HepG2 (cell line): Measurements from ENCODE around the gene CACNB4. TPM values are rescaled to one million over a fixed set of nuclear protein-coding genes. Genes with fewer than 3 reads are reported as not detected.
A peak's percentile ranks its signal among the peaks of the same experiment; 100 is the strongest.

Experiments
- AGO1 ChIP-seq: fragments of 200-400 bp; formaldehyde crosslinking; IDR thresholded peaks from 2 replicates; pipeline ENCODE4 v1.6.1; 2017; ENCODE audit warnings: mild to moderate bottlenecking, low read depth, low read length, moderate library complexity; ENCODE audit not compliant: poor library complexity, severe bottlenecking
- CREM ChIP-seq, 2 experiments: sonication (generic) in 1 of 2; formaldehyde crosslinking in 1 of 2; IDR thresholded peaks; 2 replicates each; pipeline versions ENCODE4 v1.4.0 to v1.6.1; 2016 to 2020; ENCODE audit warnings: antibody characterized with exemption in 1 of 2, mild to moderate bottlenecking in 1 of 2, missing genetic modification reagents in 1 of 2
- FOSL2 ChIP-seq: sonication (generic); formaldehyde crosslinking; IDR thresholded peaks from 2 replicates; pipeline ENCODE4 v1.4.0; 2020; ENCODE audit warnings: missing genetic modification reagents
- FOXC1 ChIP-seq: sonication (generic); formaldehyde crosslinking; IDR thresholded peaks from 2 replicates; pipeline ENCODE4 v1.8.0; 2022; ENCODE audit warnings: mild to moderate bottlenecking, missing genetic modification reagents, borderline replicate concordance
- FOXM1 ChIP-seq: sonication (generic); formaldehyde crosslinking; IDR thresholded peaks from 2 replicates; pipeline ENCODE4 v1.5.0; 2020; ENCODE audit warnings: missing genetic modification reagents
- GATA4 ChIP-seq: sonication (generic); IDR thresholded peaks from 2 replicates; pipeline ENCODE4 v1.6.1; 2016; ENCODE audit warnings: antibody characterized with exemption, low read depth, borderline replicate concordance
- NFIB ChIP-seq: sonication (generic); formaldehyde crosslinking; IDR thresholded peaks from 2 replicates; pipeline ENCODE4 v1.9.0; 2021; ENCODE audit warnings: missing genetic modification reagents, mild to moderate bottlenecking, borderline replicate concordance
- REL ChIP-seq: sonication (generic); formaldehyde crosslinking; conservative IDR thresholded peaks from 2 replicates; pipeline ENCODE4 v1.8.0; 2022; ENCODE audit warnings: mild to moderate bottlenecking, missing genetic modification reagents, moderate library complexity
- SETDB1 ChIP-seq: sonication (generic); formaldehyde crosslinking; IDR thresholded peaks from 2 replicates; pipeline ENCODE4 v1.5.1; 2020; ENCODE audit warnings: missing genetic modification reagents, mild to moderate bottlenecking, borderline replicate concordance
- TEF ChIP-seq: sonication (generic); formaldehyde crosslinking; IDR thresholded peaks from 2 replicates; pipeline ENCODE4 v1.5.0; 2020; ENCODE audit warnings: missing genetic modification reagents
- ZFP36 ChIP-seq: fragments of 150-350 bp; IDR thresholded peaks from 2 replicates; pipeline ENCODE4 v1.6.1; 2018; ENCODE audit warnings: borderline replicate concordance, low read length, low read depth; ENCODE audit not compliant: partially characterized antibody
- ZNF274 ChIP-seq: sonication (generic); formaldehyde crosslinking; IDR thresholded peaks from 2 replicates; pipeline ENCODE4 v1.5.1; 2020; ENCODE audit warnings: mild to moderate bottlenecking, missing genetic modification reagents
- ZNF30 ChIP-seq: sonication (generic); formaldehyde crosslinking; IDR thresholded peaks from 2 replicates; pipeline ENCODE4 v1.5.0; 2020; ENCODE audit warnings: mild to moderate bottlenecking, missing genetic modification reagents
- ZNF790 ChIP-seq: sonication (generic); formaldehyde crosslinking; IDR thresholded peaks from 2 replicates; pipeline ENCODE4 v1.8.0; 2022; ENCODE audit warnings: missing genetic modification reagents, mild to moderate bottlenecking, borderline replicate concordance
- ZNF816 ChIP-seq: sonication (generic); formaldehyde crosslinking; IDR thresholded peaks from 2 replicates; pipeline ENCODE4 v1.8.0; 2022; ENCODE audit warnings: missing genetic modification reagents, mild to moderate bottlenecking, borderline replicate concordance
- polyA plus RNA-seq, 8 experiments: library from polyadenylated mRNA; depleted of rRNA in 3 of 8; stranded (reverse) in 7 of 8; unstranded in 1 of 8; fragments of >200 nt; fragmentation: Illumina TruSeq in 4 of 8; extraction: Trizol in 4 of 8; gene quantifications; 2 replicates each; pipeline versions ENCODE4 v1.2.1 to v1.2.3, GENCODE V29; 2011 to 2016; ENCODE audit warnings: low read depth in 4 of 8, missing spikeins in 1 of 8, mixed read lengths in 1 of 8; ENCODE audit not compliant: insufficient read depth in 1 of 8
- total RNA-seq, 5 experiments: library from RNA; depleted of rRNA; stranded (reverse); fragments of >200 nt; fragmentation: Illumina TruSeq; extraction: Trizol; gene quantifications; 2 replicates each; pipeline ENCODE4 v1.2.3, GENCODE V29; 2016; ENCODE audit warnings: low read depth in 1 of 5
- TF ChIP-seq, protein P1 (sequence below): sonication (generic); formaldehyde crosslinking; conservative IDR thresholded peaks from 2 replicates; pipeline ENCODE4 v1.8.0; 2022; ENCODE audit warnings: low read depth, missing genetic modification reagents
- TF ChIP-seq, protein P2 (sequence below): sonication (generic); formaldehyde crosslinking; IDR thresholded peaks from 2 replicates; pipeline ENCODE4 v1.5.1; 2020; ENCODE audit warnings: missing genetic modification reagents, mild to moderate bottlenecking, borderline replicate concordance
- TF ChIP-seq, protein P3 (sequence below): sonication (generic); formaldehyde crosslinking; IDR thresholded peaks from 2 replicates; pipeline ENCODE4 v1.9.0; 2021; ENCODE audit warnings: missing genetic modification reagents, borderline replicate concordance
- TF ChIP-seq, protein P4 (sequence below): IDR thresholded peaks from 2 replicates; pipeline ENCODE4 v1.6.1; 2012; ENCODE audit warnings: low read length, improper control_type of control experiment

Gene CACNB4
- total and polyA plus RNA-seq, 2 of the 13 experiments (the other 11 are each of a cell fraction or from before 2014, with no cell fraction given): 5.1 to 14.3 TPM

DNA sequence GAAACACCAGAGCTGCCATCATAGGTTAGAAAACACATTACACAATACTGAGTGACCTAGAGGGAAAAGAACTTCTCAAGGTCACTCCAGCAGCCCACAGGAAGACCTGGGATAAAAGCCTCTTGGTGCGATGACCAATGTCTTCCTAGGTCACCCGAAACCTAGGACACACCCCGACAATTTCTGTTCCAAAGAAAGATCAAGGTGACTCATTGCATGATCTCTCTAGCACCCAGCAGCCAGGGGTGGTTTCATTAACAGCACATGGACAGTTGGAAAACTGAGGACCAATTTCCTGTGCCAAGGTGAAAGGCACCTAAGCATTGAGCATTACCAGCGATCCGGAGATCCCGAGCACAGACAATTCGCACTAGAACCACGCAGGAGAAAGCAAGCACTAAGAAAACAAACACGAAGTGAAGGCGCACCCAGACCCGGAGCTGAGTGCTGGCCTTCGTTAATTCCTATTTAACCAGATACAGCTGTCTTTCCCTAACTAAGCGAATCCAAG is 1.5 kb downstream of the CACNB4 start (continued):
- TF ChIP-seq, protein P1, sequence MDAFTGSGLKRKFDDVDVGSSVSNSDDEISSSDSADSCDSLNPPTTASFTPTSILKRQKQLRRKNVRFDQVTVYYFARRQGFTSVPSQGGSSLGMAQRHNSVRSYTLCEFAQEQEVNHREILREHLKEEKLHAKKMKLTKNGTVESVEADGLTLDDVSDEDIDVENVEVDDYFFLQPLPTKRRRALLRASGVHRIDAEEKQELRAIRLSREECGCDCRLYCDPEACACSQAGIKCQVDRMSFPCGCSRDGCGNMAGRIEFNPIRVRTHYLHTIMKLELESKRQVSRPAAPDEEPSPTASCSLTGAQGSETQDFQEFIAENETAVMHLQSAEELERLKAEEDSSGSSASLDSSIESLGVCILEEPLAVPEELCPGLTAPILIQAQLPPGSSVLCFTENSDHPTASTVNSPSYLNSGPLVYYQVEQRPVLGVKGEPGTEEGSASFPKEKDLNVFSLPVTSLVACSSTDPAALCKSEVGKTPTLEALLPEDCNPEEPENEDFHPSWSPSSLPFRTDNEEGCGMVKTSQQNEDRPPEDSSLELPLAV (CRISPR knock-in tag): no peak
- TF ChIP-seq ZNF790 (no peak), NFIB (CRISPR knock-in tag) (no peak), ZFP36 (no peak), SETDB1 (no peak), FOXC1 (no peak), CREM (IDR thresholded peaks at IDR 0.05) (no peak), CREM (CRISPR knock-in tag; IDR thresholded peaks at IDR 0.05) (no peak), REL (CRISPR knock-in tag) (no peak), ZNF30 (no peak), ZNF274 (CRISPR knock-in tag) (no peak), FOSL2 (CRISPR knock-in tag) (peak; percentile 79), GATA4 (no peak), TEF (CRISPR knock-in tag) (0 out of 2 replicates have a peak, but pooled peaks have one; percentile 61), AGO1 (no peak), ZNF816 (no peak), FOXM1 (CRISPR knock-in tag) (no peak)
- TF ChIP-seq, protein P2, sequence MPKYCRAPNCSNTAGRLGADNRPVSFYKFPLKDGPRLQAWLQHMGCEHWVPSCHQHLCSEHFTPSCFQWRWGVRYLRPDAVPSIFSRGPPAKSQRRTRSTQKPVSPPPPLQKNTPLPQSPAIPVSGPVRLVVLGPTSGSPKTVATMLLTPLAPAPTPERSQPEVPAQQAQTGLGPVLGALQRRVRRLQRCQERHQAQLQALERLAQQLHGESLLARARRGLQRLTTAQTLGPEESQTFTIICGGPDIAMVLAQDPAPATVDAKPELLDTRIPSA (CRISPR knock-in tag): no peak
- TF ChIP-seq, protein P3, sequence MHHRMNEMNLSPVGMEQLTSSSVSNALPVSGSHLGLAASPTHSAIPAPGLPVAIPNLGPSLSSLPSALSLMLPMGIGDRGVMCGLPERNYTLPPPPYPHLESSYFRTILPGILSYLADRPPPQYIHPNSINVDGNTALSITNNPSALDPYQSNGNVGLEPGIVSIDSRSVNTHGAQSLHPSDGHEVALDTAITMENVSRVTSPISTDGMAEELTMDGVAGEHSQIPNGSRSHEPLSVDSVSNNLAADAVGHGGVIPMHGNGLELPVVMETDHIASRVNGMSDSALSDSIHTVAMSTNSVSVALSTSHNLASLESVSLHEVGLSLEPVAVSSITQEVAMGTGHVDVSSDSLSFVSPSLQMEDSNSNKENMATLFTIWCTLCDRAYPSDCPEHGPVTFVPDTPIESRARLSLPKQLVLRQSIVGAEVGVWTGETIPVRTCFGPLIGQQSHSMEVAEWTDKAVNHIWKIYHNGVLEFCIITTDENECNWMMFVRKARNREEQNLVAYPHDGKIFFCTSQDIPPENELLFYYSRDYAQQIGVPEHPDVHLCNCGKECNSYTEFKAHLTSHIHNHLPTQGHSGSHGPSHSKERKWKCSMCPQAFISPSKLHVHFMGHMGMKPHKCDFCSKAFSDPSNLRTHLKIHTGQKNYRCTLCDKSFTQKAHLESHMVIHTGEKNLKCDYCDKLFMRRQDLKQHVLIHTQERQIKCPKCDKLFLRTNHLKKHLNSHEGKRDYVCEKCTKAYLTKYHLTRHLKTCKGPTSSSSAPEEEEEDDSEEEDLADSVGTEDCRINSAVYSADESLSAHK (CRISPR knock-in tag): no peak
- TF ChIP-seq, protein P4, sequence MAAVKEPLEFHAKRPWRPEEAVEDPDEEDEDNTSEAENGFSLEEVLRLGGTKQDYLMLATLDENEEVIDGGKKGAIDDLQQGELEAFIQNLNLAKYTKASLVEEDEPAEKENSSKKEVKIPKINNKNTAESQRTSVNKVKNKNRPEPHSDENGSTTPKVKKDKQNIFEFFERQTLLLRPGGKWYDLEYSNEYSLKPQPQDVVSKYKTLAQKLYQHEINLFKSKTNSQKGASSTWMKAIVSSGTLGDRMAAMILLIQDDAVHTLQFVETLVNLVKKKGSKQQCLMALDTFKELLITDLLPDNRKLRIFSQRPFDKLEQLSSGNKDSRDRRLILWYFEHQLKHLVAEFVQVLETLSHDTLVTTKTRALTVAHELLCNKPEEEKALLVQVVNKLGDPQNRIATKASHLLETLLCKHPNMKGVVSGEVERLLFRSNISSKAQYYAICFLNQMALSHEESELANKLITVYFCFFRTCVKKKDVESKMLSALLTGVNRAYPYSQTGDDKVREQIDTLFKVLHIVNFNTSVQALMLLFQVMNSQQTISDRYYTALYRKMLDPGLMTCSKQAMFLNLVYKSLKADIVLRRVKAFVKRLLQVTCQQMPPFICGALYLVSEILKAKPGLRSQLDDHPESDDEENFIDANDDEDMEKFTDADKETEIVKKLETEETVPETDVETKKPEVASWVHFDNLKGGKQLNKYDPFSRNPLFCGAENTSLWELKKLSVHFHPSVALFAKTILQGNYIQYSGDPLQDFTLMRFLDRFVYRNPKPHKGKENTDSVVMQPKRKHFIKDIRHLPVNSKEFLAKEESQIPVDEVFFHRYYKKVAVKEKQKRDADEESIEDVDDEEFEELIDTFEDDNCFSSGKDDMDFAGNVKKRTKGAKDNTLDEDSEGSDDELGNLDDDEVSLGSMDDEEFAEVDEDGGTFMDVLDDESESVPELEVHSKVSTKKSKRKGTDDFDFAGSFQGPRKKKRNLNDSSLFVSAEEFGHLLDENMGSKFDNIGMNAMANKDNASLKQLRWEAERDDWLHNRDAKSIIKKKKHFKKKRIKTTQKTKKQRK: no peak
